Measurements from ENCODE around the gene SRGAP3.

- TF ChIP-seq POLR2A (IDR thresholded peaks at IDR 0.05) (no peak), CTCF (IDR thresholded peaks at IDR 0.05) (no peak)
Measured at GRCh38 chr3:9213019-9213634, 36.3 kb downstream of the SRGAP3 start.
